ENCODE results near the gene FATE1.

Gene FATE1

GRCh38 chrX:151702741-151703340 is 13.0 kb upstream of the FATE1 start:
- Histone ChIP-seq H3K27ac (no peak overlapping the region), H3K4me3 (no peak overlapping the region)

GRCh38 chrX:151703487-151703886 is 12.3 kb upstream of the FATE1 start:
- Histone ChIP-seq H3K27ac (no peak overlapping the region), H3K4me3 (no peak overlapping the region)

- Histone ChIP-seq H3K27ac (no peak overlapping the region), H3K4me3 (no peak overlapping the region)
Observed at GRCh38 chrX:151704041-151704663, 11.7 kb upstream of the FATE1 start.

- no peak overlapping the region for H3K27ac ChIP-seq
- H3K4me3 ChIP-seq, result no peak overlapping the region
Observed at GRCh38 chrX:151708821-151709220, 7.0 kb upstream of the FATE1 start.

- Histone ChIP-seq H3K27ac (no peak overlapping the region), H3K4me3 (no peak overlapping the region)
Observed at GRCh38 chrX:151710457-151710856, 5.4 kb upstream of the FATE1 start.

GRCh38 chrX:151711154-151711553 is 4.7 kb upstream of the FATE1 start:
- Histone ChIP-seq H3K4me3 (no peak overlapping the region), H3K27ac (no peak overlapping the region)

- H3K27ac ChIP-seq, result peak overlapping the region in 1 of 21 experiments; percentile 1
- H3K4me3 ChIP-seq, result no peak overlapping the region
Observed at GRCh38 chrX:151711787-151712186, 4.0 kb upstream of the FATE1 start.

- peak overlapping the region in 1 of 21 experiments; percentile 1 for H3K27ac ChIP-seq
- H3K4me3 ChIP-seq, result no peak overlapping the region
Observed at GRCh38 chrX:151712253-151712652, 3.6 kb upstream of the FATE1 start.

- Histone ChIP-seq H3K4me3 (no peak overlapping the region), H3K27ac (no peak overlapping the region)
Observed at GRCh38 chrX:151713849-151714248, 2.0 kb upstream of the FATE1 start.

GRCh38 chrX:151714362-151714761 is 1.5 kb upstream of the FATE1 start:
- no peak overlapping the region for H3K27ac ChIP-seq

GRCh38 chrX:151722241-151722846 is 6.5 kb downstream of the FATE1 start:
- no peak overlapping the region for H3K27ac ChIP-seq
- H3K4me3 ChIP-seq, result no peak overlapping the region

More at GRCh38 chrX:151714362-151714761, 1.5 kb upstream of the FATE1 start:
- no peak overlapping the region for H3K4me3 ChIP-seq

GRCh38 chrX:151723156-151723760 is 7.4 kb downstream of the FATE1 start:
- H3K4me3 ChIP-seq, result no peak overlapping the region

GRCh38 chrX:151724563-151725337 is 8.9 kb downstream of the FATE1 start:
- no peak overlapping the region for H3K27ac ChIP-seq
- no peak overlapping the region for H3K4me3 ChIP-seq

More at GRCh38 chrX:151723156-151723760, 7.4 kb downstream of the FATE1 start:
- no peak overlapping the region for H3K27ac ChIP-seq

- Histone ChIP-seq H3K27ac (no peak overlapping the region), H3K4me3 (no peak overlapping the region)
Observed at GRCh38 chrX:151725338-151725614, 9.4 kb downstream of the FATE1 start.

- no peak overlapping the region for H3K27ac ChIP-seq
- H3K4me3 ChIP-seq, result no peak overlapping the region
Observed at GRCh38 chrX:151726751-151727150, 10.9 kb downstream of the FATE1 start.

- H3K4me3 ChIP-seq, result no peak overlapping the region
- no peak overlapping the region for H3K27ac ChIP-seq
Observed at GRCh38 chrX:151727346-151727745, 11.5 kb downstream of the FATE1 start.

- no peak overlapping the region for H3K4me3 ChIP-seq
- H3K27ac ChIP-seq, result no peak overlapping the region
Observed at GRCh38 chrX:151729056-151729725, 13.4 kb downstream of the FATE1 start.

GRCh38 chrX:151734446-151734845 is 18.6 kb downstream of the FATE1 start, which contains the start of gene CNGA2:
Gene CNGA2 (plus strand): TSS chrX:151734746. CDS start chrX:151738484, 3,738 bp downstream.
- no peak within 1 kb of the TSS for H3K4me3 ChIP-seq
- H3K27ac ChIP-seq, result no peak within 1 kb of the TSS

GRCh38 chrX:151735219-151735618 is 19.4 kb downstream of the FATE1 start:
- no peak overlapping the region for H3K4me3 ChIP-seq
- H3K27ac ChIP-seq, result no peak overlapping the region

GRCh38 chrX:151736685-151737084 is 20.9 kb downstream of the FATE1 start:
- Histone ChIP-seq H3K27ac (no peak overlapping the region), H3K4me3 (no peak overlapping the region)

Measured in skin epidermis (tissue), 12 donors.